SH-SY5Y (cell line): ENCODE data around the gene COPB2.

ENCODE experiments used
- GATA2 ChIP-seq: IDR thresholded peaks from 2 replicates; pipeline ENCODE4 v1.6.1; 2011; ENCODE audit warnings: mild to moderate bottlenecking, low read depth, low read length
- GATA3 ChIP-seq: IDR thresholded peaks from 2 replicates; pipeline ENCODE4 v1.6.1; 2011; ENCODE audit warnings: low read depth, mild to moderate bottlenecking, low read length, moderate library complexity

- no peak for TF ChIP-seq GATA2
- TF ChIP-seq GATA3, result no peak
Measured at GRCh38 chr3:139325551-139325950, 63.9 kb downstream of the COPB2 start.
